Kidney (tissue), 14 donors: ENCODE measurements around the gene CFAP58. TPM values are rescaled to one million over a fixed set of nuclear protein-coding genes. Genes with fewer than 3 reads are reported as not detected.

Experiments used
- DNase-seq, 5 donors: peaks; one replicate each; pipeline ENCODE4 v3.0.0-alpha.2; 2013 to 2020
- FAIRE-seq: peaks from 2 replicates; lab custom pipeline; 2012; peaks lifted over from hg19 to GRCh38; lab: Jason Lieb, UNC
- H3K27ac ChIP-seq, 2 donors: one replicate each; pipeline ENCODE4 v1.7.0; 2013; ENCODE audit warnings: low read depth in 2 of 2, low read length in 2 of 2, inconsistent platforms in 1 of 2
- H3K27me3 ChIP-seq: one replicate; pipeline ENCODE4 v1.7.1; 2013; ENCODE audit warnings: low read length, inconsistent platforms; ENCODE audit not compliant: control insufficient read depth, insufficient read depth
- H3K36me3 ChIP-seq, 3 donors: one replicate each; pipeline versions ENCODE4 v1.7.0 to v1.7.1; 2013; ENCODE audit warnings: low read length in 3 of 3, control low read depth in 1 of 3, inconsistent platforms in 1 of 3; ENCODE audit not compliant: insufficient read depth in 3 of 3, control insufficient read depth in 2 of 3
- H3K4me1 ChIP-seq, 3 donors: one replicate each; pipeline versions ENCODE4 v1.7.0 to v1.7.1; 2013; ENCODE audit warnings: low read length in 3 of 3, inconsistent platforms in 1 of 3, low read depth in 1 of 3; ENCODE audit not compliant: control insufficient read depth in 2 of 3, insufficient read depth in 2 of 3
- H3K4me3 ChIP-seq, 3 donors: one replicate each; pipeline versions ENCODE4 v1.7.0 to v1.8.1; 2013; ENCODE audit warnings: low read length in 3 of 3, control low read depth in 1 of 3, inconsistent platforms in 1 of 3
- H3K9ac ChIP-seq, 3 donors: one replicate each; pipeline versions ENCODE4 v1.7.0 to v1.7.1; 2013; ENCODE audit warnings: low read length in 3 of 3, control low read depth in 1 of 3, inconsistent platforms in 1 of 3
- H3K9me3 ChIP-seq, 3 donors: one replicate each; pipeline versions ENCODE4 v1.7.0 to v1.7.1; 2013; ENCODE audit warnings: low read length in 3 of 3, control low read depth in 1 of 3, inconsistent platforms in 1 of 3; ENCODE audit not compliant: control insufficient read depth in 2 of 3, insufficient read depth in 1 of 3
- CTCF ChIP-seq: IDR thresholded peaks from 3 replicates; pipeline ENCODE4 v1.5.1; 2012; ENCODE audit warnings: mild to moderate bottlenecking, moderate library complexity, borderline replicate concordance; ENCODE audit not compliant: insufficient read depth; ENCODE audit errors: extremely low read depth
- intact Hi-C: fragments of 100-400 bp; cut with DNase I; formaldehyde crosslinking; loops from one replicate; pipeline ENCODE4 v1.11.1; 2022
- polyA plus RNA-seq: library from polyadenylated mRNA; stranded (reverse); fragments of 350-450 nt; fragmentation: Illumina TruSeq; extraction: RNeasy Lipid Tissue Mini Kit (QIAGEN cat#74804); gene quantifications from one replicate; pipeline ENCODE4 v1.2.3, GENCODE V29; 2014; ENCODE audit warnings: low read depth, low replicate concordance; ENCODE audit not compliant: insufficient read depth
- total RNA-seq: library from RNA; stranded (reverse); fragmentation: NEBNext Ultra II Directional; extraction: Animal tissue kit (Norgen Biotek cat#: 25700); gene quantifications from one replicate; pipeline ENCODE4 v1.2.1, GENCODE V29; 2021
- donor health status: control.
- donor health status: control.
- donor health status: control.
- donor health status: control.
- donor health status: control.
- donor health status: DM: yes; HTN: yes; CAD: no.
- donor health status: Normal renal cell carcinoma (clear cell type).

Gene CFAP58
- total and polyA plus RNA-seq, 2 donors from 2014 or later = 0.19 to 0.35 TPM

GRCh38 chr10:104406715-104407650, 53.4 kb downstream of the CFAP58 start:
- H3K27ac ChIP-seq = no peak overlapping the region
- FAIRE-seq (no peak), DNase-seq (peak in 2 of 5 donors; percentile 56 to 66)
- intact Hi-C loops = no loop called here
- TF ChIP-seq CTCF = peak; percentile 30
- H3K9me3 ChIP-seq = no peaks in the 10 kb centered on the region
- H3K9ac ChIP-seq = no peak overlapping the region
- no peaks in the 10 kb centered on the region for H3K36me3 ChIP-seq
- no peaks in the 10 kb centered on the region for H3K27me3 ChIP-seq
- no peak overlapping the region for H3K4me3 ChIP-seq
- H3K4me1 ChIP-seq = no peaks in the 10 kb centered on the region

GRCh38 chr10:104413528-104413927, 59.9 kb downstream of the CFAP58 start:
- no peak overlapping the region for H3K4me3 ChIP-seq
- intact Hi-C loops = no loop called here
- DNase-seq = no peak
- no peaks in the 10 kb centered on the region for H3K4me1 ChIP-seq
- no peak for TF ChIP-seq CTCF
- H3K9me3 ChIP-seq = no peaks in the 10 kb centered on the region
- no peaks in the 10 kb centered on the region for H3K36me3 ChIP-seq
- FAIRE-seq = no peak
- no peaks in the 10 kb centered on the region for H3K27me3 ChIP-seq
- H3K27ac ChIP-seq = no peak overlapping the region
- no peak overlapping the region for H3K9ac ChIP-seq

- FAIRE-seq (no peak), DNase-seq (peak in 1 of 5 donors; percentile 20)
- Histone ChIP-seq H3K4me1 (no peaks in the 10 kb centered on the region), H3K36me3 (no peaks in the 10 kb centered on the region), H3K4me3 (no peak overlapping the region), H3K9ac (no peak overlapping the region), H3K9me3 (no peaks in the 10 kb centered on the region), H3K27ac (no peak overlapping the region), H3K27me3 (no peaks in the 10 kb centered on the region)
- intact Hi-C loops = no loop called here
- TF ChIP-seq CTCF = no peak
Measured at GRCh38 chr10:104415526-104416165, 62.0 kb downstream of the CFAP58 start.
